Smooth muscle cell (in vitro differentiated cells): ENCODE results near the gene ACAP2. TPM values are rescaled to one million over a fixed set of nuclear protein-coding genes. Genes with fewer than 3 reads are reported as not detected.
A peak's percentile ranks its signal among the peaks of the same experiment; 100 is the strongest.

Source experiments
- DNase-seq: peaks from one replicate; lab custom pipeline; 2025; ENCODE audit not compliant: unreplicated experiment; lab: John Stamatoyannopoulos, UW
- H2AFZ ChIP-seq: fragments of 200-600 bp; sonication (generic); 2 replicates; pipeline ENCODE4 v1.6.0; 2016; ENCODE audit warnings: antibody characterized with exemption, low read depth, mild to moderate bottlenecking
- H3F3A ChIP-seq: fragments of 200-600 bp; sonication (generic); 2 replicates; pipeline ENCODE4 v1.6.0; 2017; ENCODE audit warnings: antibody characterized with exemption, low read depth
- H3K27ac ChIP-seq: fragments of 200-600 bp; sonication (generic); 2 replicates; pipeline ENCODE4 v1.5.1; 2016; ENCODE audit warnings: low read depth, mild to moderate bottlenecking
- H3K27me3 ChIP-seq: fragments of 200-600 bp; sonication (generic); 2 replicates; pipeline ENCODE4 v1.6.1; 2016; ENCODE audit warnings: low read depth, mild to moderate bottlenecking
- H3K36me3 ChIP-seq: fragments of 200-600 bp; sonication (generic); 2 replicates; pipeline ENCODE4 v1.5.1; 2016; ENCODE audit warnings: low read depth
- H3K4me1 ChIP-seq: fragments of 200-600 bp; sonication (generic); 2 replicates; pipeline ENCODE4 v1.5.1; 2016; ENCODE audit warnings: low read depth
- H3K4me2 ChIP-seq: fragments of 200-600 bp; sonication (generic); 2 replicates; pipeline ENCODE4 v1.6.0; 2016; ENCODE audit warnings: mild to moderate bottlenecking
- H3K4me3 ChIP-seq: fragments of 200-600 bp; sonication (generic); 2 replicates; pipeline ENCODE4 v1.5.1; 2016; ENCODE audit warnings: mild to moderate bottlenecking
- H3K79me2 ChIP-seq: fragments of 200-600 bp; sonication (generic); 2 replicates; pipeline ENCODE4 v1.6.0; 2016; ENCODE audit warnings: low read depth, mild to moderate bottlenecking
- H3K9ac ChIP-seq: fragments of 200-600 bp; sonication (generic); 2 replicates; pipeline ENCODE4 v1.6.0; 2016; ENCODE audit warnings: low read depth
- H3K9me3 ChIP-seq: fragments of 200-600 bp; sonication (generic); replicated peaks from 2 replicates; pipeline ENCODE4 v1.5.1; 2016; ENCODE audit warnings: low read depth
- H4K20me1 ChIP-seq: fragments of 200-600 bp; sonication (generic); 2 replicates; pipeline ENCODE4 v1.6.0; 2016; ENCODE audit warnings: low read depth
- WGBS: methylation state at CpG from one replicate; pipeline ENCODE4 v1.1.7; 2016; ENCODE audit warnings: low lambda C conversion rate; 5-methylcytosine and 5-hydroxymethylcytosine counted together
- polyA plus RNA-seq: library from polyadenylated mRNA; unstranded; fragments of >200 nt; fragmentation: Nextera tagmentation; extraction: Ambion mirVana; gene quantifications from 2 replicates; pipeline ENCODE4 v1.2.1, GENCODE V29; 2016
- total RNA-seq: library from RNA; depleted of rRNA; stranded (reverse); fragments of >200 nt; gene quantifications from 2 replicates; pipeline ENCODE4 v1.2.3, GENCODE V29; 2014
- TF ChIP-seq, protein P1 (sequence below): fragments of 200-600 bp; sonication (generic); IDR thresholded peaks from 2 replicates; pipeline ENCODE4 v1.5.1; 2017; ENCODE audit warnings: borderline replicate concordance, mild to moderate bottlenecking, antibody characterized with exemption; ENCODE audit not compliant: insufficient read depth, poor library complexity, severe bottlenecking

ACAP2 gene
- total and polyA plus RNA-seq, 2 experiments from 2014 or later = 19.8 to 41.8 TPM

DNA sequence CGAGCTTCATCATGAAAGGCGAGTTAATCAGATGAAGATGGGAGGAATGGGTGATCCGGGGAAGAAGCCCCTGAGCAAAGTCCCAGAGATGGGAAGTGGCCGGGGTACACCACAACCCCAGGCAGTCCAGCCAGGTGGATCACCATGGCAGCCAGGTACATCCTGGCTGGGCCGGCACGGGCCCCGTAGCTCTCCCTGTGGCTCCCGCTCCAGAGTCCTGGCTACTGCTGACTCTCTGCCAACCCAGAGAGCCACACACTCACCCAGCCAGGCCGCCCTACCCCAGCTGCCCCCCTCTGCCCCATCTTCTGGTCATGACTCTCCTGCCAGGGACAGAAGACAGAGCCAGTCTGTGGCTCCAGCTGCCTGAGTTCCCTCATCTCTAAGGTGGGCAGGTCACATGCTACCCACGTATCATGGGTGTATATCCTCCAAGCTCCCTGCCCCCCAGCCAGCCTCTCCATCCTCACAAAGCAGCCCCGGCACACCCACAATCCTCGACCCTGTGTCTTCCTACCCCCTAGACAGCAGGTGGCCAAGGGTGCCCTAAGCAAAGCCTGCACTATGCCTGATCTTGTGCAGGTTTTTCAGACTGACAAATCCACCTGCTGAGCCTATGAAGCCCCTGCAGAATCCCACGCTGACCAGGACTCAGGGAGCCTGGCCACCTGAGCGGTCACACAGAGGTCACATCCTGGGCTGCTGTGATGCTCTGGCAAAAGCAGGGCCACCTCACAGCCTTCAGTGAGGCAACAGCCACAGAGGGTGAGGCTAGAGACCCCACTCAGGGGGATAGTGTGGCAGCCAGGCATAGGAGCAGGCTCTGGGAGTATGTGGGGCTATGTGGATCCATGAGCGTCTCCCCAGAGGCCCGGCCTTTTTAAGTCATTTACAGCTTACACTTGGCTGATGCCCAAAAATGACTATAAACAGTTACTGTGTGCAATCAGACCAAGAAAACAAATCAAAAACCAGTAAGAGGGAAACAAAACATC, 185.1 kb downstream of the ACAP2 start:
- no peaks in the 10 kb centered on the region for H4K20me1 ChIP-seq
- TF ChIP-seq, protein P1, sequence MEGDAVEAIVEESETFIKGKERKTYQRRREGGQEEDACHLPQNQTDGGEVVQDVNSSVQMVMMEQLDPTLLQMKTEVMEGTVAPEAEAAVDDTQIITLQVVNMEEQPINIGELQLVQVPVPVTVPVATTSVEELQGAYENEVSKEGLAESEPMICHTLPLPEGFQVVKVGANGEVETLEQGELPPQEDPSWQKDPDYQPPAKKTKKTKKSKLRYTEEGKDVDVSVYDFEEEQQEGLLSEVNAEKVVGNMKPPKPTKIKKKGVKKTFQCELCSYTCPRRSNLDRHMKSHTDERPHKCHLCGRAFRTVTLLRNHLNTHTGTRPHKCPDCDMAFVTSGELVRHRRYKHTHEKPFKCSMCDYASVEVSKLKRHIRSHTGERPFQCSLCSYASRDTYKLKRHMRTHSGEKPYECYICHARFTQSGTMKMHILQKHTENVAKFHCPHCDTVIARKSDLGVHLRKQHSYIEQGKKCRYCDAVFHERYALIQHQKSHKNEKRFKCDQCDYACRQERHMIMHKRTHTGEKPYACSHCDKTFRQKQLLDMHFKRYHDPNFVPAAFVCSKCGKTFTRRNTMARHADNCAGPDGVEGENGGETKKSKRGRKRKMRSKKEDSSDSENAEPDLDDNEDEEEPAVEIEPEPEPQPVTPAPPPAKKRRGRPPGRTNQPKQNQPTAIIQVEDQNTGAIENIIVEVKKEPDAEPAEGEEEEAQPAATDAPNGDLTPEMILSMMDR = no peak
- no peak overlapping the region for H3K9ac ChIP-seq
- peaks cover 23% of the 10 kb centered on the region for H3F3A ChIP-seq
- H3K36me3 ChIP-seq = no peaks in the 10 kb centered on the region
- H3K9me3 ChIP-seq = no peaks in the 10 kb centered on the region
- H3K4me3 ChIP-seq = no peak overlapping the region
- H2AFZ ChIP-seq = no peak overlapping the region
- 92% methylated on average over 15 of the region's 16 CpGs for WGBS
- H3K79me2 ChIP-seq = peaks cover 5% of the 10 kb centered on the region
- H3K27ac ChIP-seq = peak overlapping the region; percentile 92
- H3K4me1 ChIP-seq = peaks cover 24% of the 10 kb centered on the region
- no peaks in the 10 kb centered on the region for H3K27me3 ChIP-seq
- DNase-seq = no peak
- no peak overlapping the region for H3K4me2 ChIP-seq

DNA sequence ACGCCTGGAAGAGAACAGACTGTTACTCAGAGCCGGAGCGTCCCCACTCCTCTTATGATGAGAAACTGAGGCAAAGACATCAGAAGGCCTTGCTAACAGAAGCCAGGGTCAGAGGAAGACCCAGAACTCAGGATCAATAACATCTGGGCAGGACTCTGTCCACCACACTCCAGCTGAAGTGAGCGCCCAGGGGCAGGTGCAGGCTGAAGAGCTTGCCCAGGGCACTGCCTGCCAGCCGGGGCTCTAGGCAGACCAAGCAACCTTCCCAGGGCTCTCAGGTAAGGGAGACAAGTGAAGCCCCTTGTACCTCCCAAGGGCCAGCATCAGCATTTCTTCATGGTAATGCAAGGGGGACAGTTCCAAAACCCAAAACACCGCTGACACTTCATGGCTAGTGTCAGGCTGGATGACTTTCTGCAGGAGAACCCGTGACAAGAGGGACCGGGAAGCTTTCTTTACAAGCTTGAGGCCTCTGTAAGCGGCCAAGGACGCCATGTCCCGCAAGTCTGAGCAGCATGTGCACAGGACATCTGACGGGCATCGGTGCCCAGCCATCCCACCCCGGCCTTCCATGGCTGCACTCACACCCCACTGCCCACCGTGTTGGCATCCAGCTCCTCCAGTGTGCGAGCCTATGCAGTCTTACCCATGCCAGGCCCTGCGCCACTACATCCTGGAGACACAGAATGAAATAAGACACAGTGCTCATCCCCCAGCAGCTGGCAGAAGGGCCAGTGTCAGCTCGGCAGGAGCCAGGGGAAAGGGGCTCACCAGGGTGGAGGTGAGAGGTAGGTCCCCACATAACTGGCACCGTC, 186.0 kb downstream of the ACAP2 start:
- no peak overlapping the region for H3K4me2 ChIP-seq
- TF ChIP-seq, protein P1 = no peak
- H4K20me1 ChIP-seq = no peaks in the 10 kb centered on the region
- H3K27me3 ChIP-seq = no peaks in the 10 kb centered on the region
- peaks cover 5% of the 10 kb centered on the region for H3K79me2 ChIP-seq
- 98% methylated on average over 19 of the region's 19 CpGs for WGBS
- no peak overlapping the region for H3K4me3 ChIP-seq
- H3K9me3 ChIP-seq = no peaks in the 10 kb centered on the region
- DNase-seq = no peak
- H3K4me1 ChIP-seq = peaks cover 31% of the 10 kb centered on the region
- H3K27ac ChIP-seq = no peak overlapping the region
- H3F3A ChIP-seq = peaks cover 25% of the 10 kb centered on the region
- no peak overlapping the region for H3K9ac ChIP-seq
- no peaks in the 10 kb centered on the region for H3K36me3 ChIP-seq
- H2AFZ ChIP-seq = no peak overlapping the region

DNA sequence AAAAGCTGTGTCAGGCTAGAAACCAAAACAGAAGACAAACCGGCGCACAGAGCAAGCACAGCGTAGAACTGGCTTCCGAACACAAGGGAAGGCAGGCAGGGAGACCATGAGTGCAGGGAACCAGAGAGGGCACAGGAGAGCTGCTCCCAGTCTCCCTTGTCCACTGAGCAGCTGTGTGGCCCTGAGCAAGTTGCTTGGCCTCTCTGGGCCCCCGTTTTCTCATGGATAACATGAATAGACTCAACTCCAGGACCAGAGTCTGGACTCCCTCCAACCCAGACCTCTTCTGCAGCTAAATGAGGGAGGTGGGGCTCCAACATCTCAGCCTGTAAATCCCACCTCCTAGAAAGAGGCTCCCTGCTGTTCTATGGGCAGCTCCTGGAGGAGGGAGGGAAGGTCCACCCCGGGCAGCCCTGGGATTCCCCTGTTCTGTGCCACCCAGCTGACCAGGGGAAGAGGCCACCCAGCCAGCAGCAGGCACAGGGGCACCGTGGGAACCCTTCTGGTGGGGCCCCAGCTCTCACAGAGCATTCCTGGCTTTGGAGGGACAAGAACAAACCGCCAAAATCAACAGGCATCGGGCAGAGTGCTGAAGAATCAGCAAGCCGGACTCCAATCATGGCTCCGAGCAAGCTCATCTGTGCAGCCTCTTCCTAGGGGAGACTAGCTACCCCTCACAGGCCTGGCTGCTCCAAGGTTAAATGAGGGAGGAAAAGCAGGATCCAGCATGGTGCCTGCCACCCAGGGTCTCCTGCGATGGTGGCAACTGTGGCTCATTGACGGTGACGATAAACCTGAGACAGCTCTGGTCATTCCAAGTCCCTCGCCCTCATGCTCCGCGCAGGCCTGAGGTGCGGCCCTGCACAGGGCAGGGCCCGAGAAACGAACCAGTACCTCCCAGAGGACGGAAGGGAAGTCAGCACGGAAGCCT, 187.0 kb downstream of the ACAP2 start:
- no peak overlapping the region for H3K9ac ChIP-seq
- H3K4me3 ChIP-seq = no peak overlapping the region
- TF ChIP-seq, protein P1 = no peak
- no peak overlapping the region for H3K4me2 ChIP-seq
- no peak overlapping the region for H2AFZ ChIP-seq
- DNase-seq = no peak
- no peaks in the 10 kb centered on the region for H3K9me3 ChIP-seq
- 95% methylated on average over 22 of the region's 22 CpGs for WGBS
- no peaks in the 10 kb centered on the region for H4K20me1 ChIP-seq
- H3K27me3 ChIP-seq = no peaks in the 10 kb centered on the region
- H3K79me2 ChIP-seq = peaks cover 5% of the 10 kb centered on the region
- peaks cover 25% of the 10 kb centered on the region for H3F3A ChIP-seq
- H3K4me1 ChIP-seq = peaks cover 31% of the 10 kb centered on the region
- no peaks in the 10 kb centered on the region for H3K36me3 ChIP-seq
- no peak overlapping the region for H3K27ac ChIP-seq
